AG04449 (cell line): Measurements from ENCODE around the gene BICDL2.

Source experiments
- CTCF ChIA-PET: fragments of 350-600 bp; formaldehyde crosslinking; extraction: SDS; loops from one replicate; lab custom pipeline; 2021; ENCODE audit warnings: antibody characterized with exemption; lab: Yijun Ruan, JAX
- POLR2A ChIA-PET: fragments of 400-600, 350-600 bp; formaldehyde crosslinking; extraction: SDS; loops from one replicate; lab custom pipeline; 2020; ENCODE audit warnings: antibody characterized with exemption, inconsistent platforms; lab: Yijun Ruan, JAX
- DNase-seq: peaks from one replicate; pipeline ENCODE4 v3.0.0-alpha.2; 2010; ENCODE audit warnings: low read depth, low spot score
- H3K4me3 ChIP-seq: 2 replicates; pipeline ENCODE4 v1.5.1; 2011; ENCODE audit warnings: low read depth, mild to moderate bottlenecking, control low read depth, low read length
- CTCF ChIP-seq: IDR thresholded peaks from one replicate; pipeline ENCODE4 v1.5.1; 2011; ENCODE audit warnings: mild to moderate bottlenecking, moderate library complexity, low read length, control low read depth, inconsistent platforms; ENCODE audit not compliant: insufficient read depth; ENCODE audit errors: missing control alignments

Gene BICDL2

GRCh38 chr16:2981177-2981898 lies 55.4 kb downstream of the BICDL2 start:
- H3K4me3 ChIP-seq: no peak overlapping the region
- DNase-seq: no peak
- POLR2A ChIA-PET: interaction anchor here (2.0 kb wide), 1 partner anchor 39 kb away, joined by 5 read pairs; the partner anchor contains the start of gene TNFRSF12A
- CTCF ChIA-PET: interaction anchor here (0.9 to 2.3 kb wide), 7 partner anchors 10 to 54 kb away, joined by 3 to 10 read pairs (median 5); no protein-coding TSS in a partner anchor
- no peak for TF ChIP-seq CTCF

DNA sequence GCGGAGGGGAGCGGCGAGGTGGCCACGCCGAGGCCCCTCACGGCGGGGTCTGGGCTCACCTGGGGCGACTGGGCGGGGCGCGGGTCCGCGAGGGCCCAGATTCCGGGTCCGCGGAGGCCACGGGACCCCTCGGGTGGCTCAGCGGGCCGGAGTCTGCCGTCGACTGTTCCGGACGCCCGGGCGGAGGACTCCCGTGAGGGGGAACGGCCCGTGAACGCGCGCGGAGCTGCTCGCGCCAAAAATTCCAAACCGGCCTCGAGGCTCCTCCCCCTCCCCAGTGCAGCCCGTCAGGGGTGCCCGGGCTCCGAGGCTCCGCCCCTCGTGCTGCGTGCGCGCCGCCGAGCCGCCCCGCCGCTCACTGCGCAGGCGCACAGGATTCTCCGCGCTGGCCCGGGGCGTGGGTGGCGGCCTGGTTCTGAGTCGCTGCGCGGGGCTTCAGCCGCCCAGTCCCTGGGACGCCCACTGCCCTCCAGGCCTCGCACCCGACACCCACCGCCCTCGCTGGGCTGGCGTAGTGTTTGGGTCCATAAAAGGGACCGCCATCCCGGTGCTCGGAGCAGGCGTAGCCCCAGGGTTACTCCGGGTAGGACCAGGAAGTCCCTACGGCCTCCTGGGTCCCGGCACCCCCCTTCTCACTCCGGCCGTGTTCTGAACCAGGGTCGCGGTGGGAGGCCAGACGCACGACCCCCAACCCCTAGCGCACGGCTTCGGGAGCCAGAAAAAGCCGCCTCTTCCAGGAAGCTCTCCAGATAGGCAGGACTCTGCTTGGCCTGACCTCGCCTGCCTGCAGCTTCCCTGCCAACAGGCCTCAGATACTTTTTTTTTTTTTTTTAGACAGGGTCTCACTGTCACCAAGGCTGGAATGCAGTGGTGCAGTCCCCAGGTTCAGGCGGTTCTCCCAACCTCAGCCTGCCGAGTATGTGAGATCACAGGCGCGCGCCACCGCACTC lies 56.2 kb downstream of the BICDL2 start, which contains the start of gene PKMYT1:
PKMYT1 (minus strand) TSS at position 220 of the 950 bp plus-strand sequence. CDS start 789 bp downstream, outside the sequence.
- peak within 1 kb of the TSS; percentile 86 for H3K4me3 ChIP-seq
- CTCF ChIA-PET: interaction anchor here (0.9 to 2.3 kb wide), 7 partner anchors 9 to 53 kb away, joined by 3 to 10 read pairs (median 5); no protein-coding TSS in a partner anchor
- POLR2A ChIA-PET: interaction anchor here (2.0 kb wide), 1 partner anchor 40 kb away, joined by 5 read pairs; the partner anchor contains the start of gene TNFRSF12A
- no peak for DNase-seq
- no peak for TF ChIP-seq CTCF

DNA sequence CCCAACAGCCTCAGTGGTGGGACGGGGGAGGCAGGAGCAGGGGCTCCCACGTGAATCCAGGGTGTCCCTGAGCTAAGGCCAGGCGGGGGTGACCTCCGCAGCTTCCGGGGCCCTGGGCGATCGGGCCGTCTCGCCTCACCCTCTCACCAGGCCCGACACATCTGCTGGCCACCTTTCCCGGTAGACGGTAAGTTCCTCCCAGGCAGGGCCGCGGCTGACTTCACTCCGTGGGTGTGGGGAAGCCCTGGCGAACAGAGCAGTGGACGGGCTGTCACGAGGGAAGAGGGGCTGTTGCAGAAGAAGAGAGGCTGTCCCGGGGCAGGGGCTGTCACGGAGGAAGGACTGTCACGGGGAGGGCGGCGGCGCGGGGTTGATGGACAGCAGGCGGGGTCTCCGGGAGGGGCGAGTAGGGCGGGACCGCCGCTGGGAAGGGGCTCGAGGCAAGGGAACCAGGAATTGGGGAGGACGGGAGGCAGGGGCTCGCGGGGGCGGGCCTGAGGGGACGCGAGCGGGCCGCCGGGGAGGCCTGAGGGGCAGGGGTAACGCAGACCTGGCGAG lies 57.0 kb downstream of the BICDL2 start:
- TF ChIP-seq CTCF: no peak
- peak overlapping the region; percentile 86 for H3K4me3 ChIP-seq
- no peak for DNase-seq
- CTCF ChIA-PET: interaction anchor here (1.0 to 2.3 kb wide), 2 partner anchors 8 to 18 kb away, joined by 3 to 10 read pairs; no protein-coding TSS in a partner anchor
- POLR2A ChIA-PET: no interaction called here
